ENCODE results near the gene ZNF140. TPM values are rescaled to one million over a fixed set of nuclear protein-coding genes. Genes with fewer than 3 reads are reported as not detected.

Gene ZNF140
- total and polyA plus RNA-seq, 2 donors, result 22.0 to 32.7 TPM

- Histone ChIP-seq H3K27me3 (ENCODE audit: control insufficient read depth in 2 of 2, insufficient read depth in 1 of 2, low read length in 1 of 2) (no peaks in the 10 kb centered on the region), H3K4me1 (ENCODE audit: control insufficient read depth in 2 of 2, insufficient read depth in 2 of 2, low read length in 2 of 2) (no peaks in the 10 kb centered on the region), H3K36me3 (ENCODE audit: control insufficient read depth in 2 of 2, insufficient read depth in 2 of 2, low read length in 1 of 2) (peaks cover 0 to 2% of the 10 kb centered on the region in 2 donors), H3K27ac (ENCODE audit: low read depth in 1 of 2, low read length in 1 of 2) (no peak overlapping the region), H3K4me3 (ENCODE audit: low read length in 2 of 2) (no peak overlapping the region), H3K9me3 (ENCODE audit: control insufficient read depth in 2 of 2, insufficient read depth in 1 of 2, low read length in 1 of 2) (peaks cover 21 to 41% of the 10 kb centered on the region in 2 donors)
- 97% methylated on average over 1 of the region's 1 CpG for WGBS
- DNase-seq (ENCODE audit: low read depth in 6 of 9, low spot score in 9 of 9), result no peak
Measured at GRCh38 chr12:133063556-133063955, 17.2 kb upstream of the ZNF140 start.

- WGBS, result 96% methylated on average over 2 of the region's 2 CpGs
- H3K27me3 ChIP-seq (ENCODE audit: control insufficient read depth in 2 of 2, insufficient read depth in 1 of 2, low read length in 1 of 2), result no peaks in the 10 kb centered on the region
- no peak for DNase-seq (ENCODE audit: low read depth in 6 of 9, low spot score in 9 of 9)
- H3K4me1 ChIP-seq (ENCODE audit: control insufficient read depth in 2 of 2, insufficient read depth in 2 of 2, low read length in 2 of 2), result no peaks in the 10 kb centered on the region
- H3K4me3 ChIP-seq (ENCODE audit: low read length in 2 of 2), result no peak overlapping the region
- no peak overlapping the region for H3K27ac ChIP-seq (ENCODE audit: low read depth in 1 of 2, low read length in 1 of 2)
- peaks cover 8 to 60% of the 10 kb centered on the region in 2 donors for H3K9me3 ChIP-seq (ENCODE audit: control insufficient read depth in 2 of 2, insufficient read depth in 1 of 2, low read length in 1 of 2)
- H3K36me3 ChIP-seq (ENCODE audit: control insufficient read depth in 2 of 2, insufficient read depth in 2 of 2, low read length in 1 of 2), result no peaks in the 10 kb centered on the region
Measured at GRCh38 chr12:133073836-133074235, 6.9 kb upstream of the ZNF140 start.

GRCh38 chr12:133080026-133080367 lies 726 bp upstream of the ZNF140 start:
- H3K9me3 ChIP-seq (ENCODE audit: control insufficient read depth in 2 of 2, insufficient read depth in 1 of 2, low read length in 1 of 2), result peaks cover 13 to 52% of the 10 kb centered on the region in 2 donors
- under 1% methylated on average over 22 of the region's 22 CpGs for WGBS
- peak overlapping the region; percentile 98 to 100 for H3K27ac ChIP-seq (ENCODE audit: low read depth in 1 of 2, low read length in 1 of 2)
- peaks cover 2 to 13% of the 10 kb centered on the region in 2 donors for H3K4me1 ChIP-seq (ENCODE audit: control insufficient read depth in 2 of 2, insufficient read depth in 2 of 2, low read length in 2 of 2)
- DNase-seq (ENCODE audit: low read depth in 6 of 9, low spot score in 9 of 9), result peak in 6 of 9 donors; percentile 95 to 99 (median 98)
- H3K27me3 ChIP-seq (ENCODE audit: control insufficient read depth in 2 of 2, insufficient read depth in 1 of 2, low read length in 1 of 2), result no peaks in the 10 kb centered on the region
- H3K4me3 ChIP-seq (ENCODE audit: low read length in 2 of 2), result peak overlapping the region; percentile 72 to 87
- H3K36me3 ChIP-seq (ENCODE audit: control insufficient read depth in 2 of 2, insufficient read depth in 2 of 2, low read length in 1 of 2), result peaks cover 13 to 33% of the 10 kb centered on the region in 2 donors

GRCh38 chr12:133081159-133081780 lies 547 bp downstream of the ZNF140 start:
- peaks cover 2 to 13% of the 10 kb centered on the region in 2 donors for H3K4me1 ChIP-seq (ENCODE audit: control insufficient read depth in 2 of 2, insufficient read depth in 2 of 2, low read length in 2 of 2)
- peaks cover 26 to 45% of the 10 kb centered on the region in 2 donors for H3K36me3 ChIP-seq (ENCODE audit: control insufficient read depth in 2 of 2, insufficient read depth in 2 of 2, low read length in 1 of 2)
- WGBS, result 32% methylated on average over 17 of the region's 17 CpGs
- peaks cover 14 to 47% of the 10 kb centered on the region in 2 donors for H3K9me3 ChIP-seq (ENCODE audit: control insufficient read depth in 2 of 2, insufficient read depth in 1 of 2, low read length in 1 of 2)
- peak overlapping the region; percentile 72 to 87 for H3K4me3 ChIP-seq (ENCODE audit: low read length in 2 of 2)
- H3K27ac ChIP-seq (ENCODE audit: low read depth in 1 of 2, low read length in 1 of 2), result peak overlapping the region; percentile 98 to 100
- DNase-seq (ENCODE audit: low read depth in 6 of 9, low spot score in 9 of 9), result peak in 1 of 9 donors; percentile 7
- H3K27me3 ChIP-seq (ENCODE audit: control insufficient read depth in 2 of 2, insufficient read depth in 1 of 2, low read length in 1 of 2), result no peaks in the 10 kb centered on the region

- H3K36me3 ChIP-seq (ENCODE audit: control insufficient read depth in 2 of 2, insufficient read depth in 2 of 2, low read length in 1 of 2), result peaks cover 26 to 58% of the 10 kb centered on the region in 2 donors
- no peaks in the 10 kb centered on the region for H3K27me3 ChIP-seq (ENCODE audit: control insufficient read depth in 2 of 2, insufficient read depth in 1 of 2, low read length in 1 of 2)
- H3K4me3 ChIP-seq (ENCODE audit: low read length in 2 of 2), result no peak overlapping the region
- H3K4me1 ChIP-seq (ENCODE audit: control insufficient read depth in 2 of 2, insufficient read depth in 2 of 2, low read length in 2 of 2), result peaks cover 2 to 13% of the 10 kb centered on the region in 2 donors
- H3K27ac ChIP-seq (ENCODE audit: low read depth in 1 of 2, low read length in 1 of 2), result no peak overlapping the region
- peaks cover 10 to 35% of the 10 kb centered on the region in 2 donors for H3K9me3 ChIP-seq (ENCODE audit: control insufficient read depth in 2 of 2, insufficient read depth in 1 of 2, low read length in 1 of 2)
- over 99% methylated on average over 6 of the region's 6 CpGs for WGBS
- DNase-seq (ENCODE audit: low read depth in 6 of 9, low spot score in 9 of 9), result no peak
Measured at GRCh38 chr12:133083345-133083744, 2.6 kb downstream of the ZNF140 start.

- no peak overlapping the region for H3K4me3 ChIP-seq (ENCODE audit: low read length in 2 of 2)
- peaks cover 16 to 38% of the 10 kb centered on the region in 2 donors for H3K36me3 ChIP-seq (ENCODE audit: control insufficient read depth in 2 of 2, insufficient read depth in 2 of 2, low read length in 1 of 2)
Measured at GRCh38 chr12:133105620-133106019, 24.9 kb downstream of the ZNF140 start.

GRCh38 chr12:133106253-133106652 lies 25.5 kb downstream of the ZNF140 start:
- Histone ChIP-seq H3K27ac (ENCODE audit: low read depth in 1 of 2, low read length in 1 of 2) (no peak overlapping the region), H3K4me1 (ENCODE audit: control insufficient read depth in 2 of 2, insufficient read depth in 2 of 2, low read length in 2 of 2) (no peaks in the 10 kb centered on the region), H3K36me3 (ENCODE audit: control insufficient read depth in 2 of 2, insufficient read depth in 2 of 2, low read length in 1 of 2) (peaks cover 14 to 33% of the 10 kb centered on the region in 2 donors), H3K9me3 (ENCODE audit: control insufficient read depth in 2 of 2, insufficient read depth in 1 of 2, low read length in 1 of 2) (peaks cover 18 to 25% of the 10 kb centered on the region in 2 donors), H3K4me3 (ENCODE audit: low read length in 2 of 2) (no peak overlapping the region), H3K27me3 (ENCODE audit: control insufficient read depth in 2 of 2, insufficient read depth in 1 of 2, low read length in 1 of 2) (no peaks in the 10 kb centered on the region)
- 98% methylated on average over 5 of the region's 5 CpGs for whole genome bisulfite sequencing
- DNase-seq (ENCODE audit: low read depth in 6 of 9, low spot score in 9 of 9), result no peak

More at GRCh38 chr12:133105620-133106019, 24.9 kb downstream of the ZNF140 start:
- Histone ChIP-seq H3K4me1 (ENCODE audit: control insufficient read depth in 2 of 2, insufficient read depth in 2 of 2, low read length in 2 of 2) (no peaks in the 10 kb centered on the region), H3K27me3 (ENCODE audit: control insufficient read depth in 2 of 2, insufficient read depth in 1 of 2, low read length in 1 of 2) (no peaks in the 10 kb centered on the region), H3K27ac (ENCODE audit: low read depth in 1 of 2, low read length in 1 of 2) (no peak overlapping the region), H3K9me3 (ENCODE audit: control insufficient read depth in 2 of 2, insufficient read depth in 1 of 2, low read length in 1 of 2) (peaks cover 19 to 23% of the 10 kb centered on the region in 2 donors)
- DNase-seq (ENCODE audit: low read depth in 6 of 9, low spot score in 9 of 9), result no peak
- WGBS, result 98% methylated on average over 3 of the region's 3 CpGs

- Histone ChIP-seq H3K4me1 (ENCODE audit: control insufficient read depth in 2 of 2, insufficient read depth in 2 of 2, low read length in 2 of 2) (no peaks in the 10 kb centered on the region), H3K36me3 (ENCODE audit: control insufficient read depth in 2 of 2, insufficient read depth in 2 of 2, low read length in 1 of 2) (peaks cover 12 to 27% of the 10 kb centered on the region in 2 donors), H3K27me3 (ENCODE audit: control insufficient read depth in 2 of 2, insufficient read depth in 1 of 2, low read length in 1 of 2) (no peaks in the 10 kb centered on the region), H3K9me3 (ENCODE audit: control insufficient read depth in 2 of 2, insufficient read depth in 1 of 2, low read length in 1 of 2) (peaks cover 17 to 23% of the 10 kb centered on the region in 2 donors), H3K4me3 (ENCODE audit: low read length in 2 of 2) (no peak overlapping the region), H3K27ac (ENCODE audit: low read depth in 1 of 2, low read length in 1 of 2) (no peak overlapping the region)
- WGBS, result 100% methylated on average over 1 of the region's 1 CpG
- DNase-seq (ENCODE audit: low read depth in 6 of 9, low spot score in 9 of 9), result no peak
Measured at GRCh38 chr12:133107121-133107520, 26.4 kb downstream of the ZNF140 start.

- Histone ChIP-seq H3K27me3 (ENCODE audit: control insufficient read depth in 2 of 2, insufficient read depth in 1 of 2, low read length in 1 of 2) (no peaks in the 10 kb centered on the region), H3K36me3 (ENCODE audit: control insufficient read depth in 2 of 2, insufficient read depth in 2 of 2, low read length in 1 of 2) (peaks cover 12 to 24% of the 10 kb centered on the region in 2 donors), H3K27ac (ENCODE audit: low read depth in 1 of 2, low read length in 1 of 2) (no peak overlapping the region), H3K4me1 (ENCODE audit: control insufficient read depth in 2 of 2, insufficient read depth in 2 of 2, low read length in 2 of 2) (no peaks in the 10 kb centered on the region), H3K9me3 (ENCODE audit: control insufficient read depth in 2 of 2, insufficient read depth in 1 of 2, low read length in 1 of 2) (peaks cover 16 to 24% of the 10 kb centered on the region in 2 donors), H3K4me3 (ENCODE audit: low read length in 2 of 2) (no peak overlapping the region)
- DNase-seq (ENCODE audit: low read depth in 6 of 9, low spot score in 9 of 9), result no peak
- WGBS, result 98% methylated on average over 2 of the region's 2 CpGs
Measured at GRCh38 chr12:133108150-133108549, 27.4 kb downstream of the ZNF140 start.

Data from thymus (tissue), 11 donors.